WTC11 (cell line): ENCODE measurements around the gene TMEM18. TPM values are rescaled to one million over a fixed set of nuclear protein-coding genes. Genes with fewer than 3 reads are reported as not detected.

Source experiments
- ATAC-seq: fragments of 200-7000 bp; cut with Tn5 transposase; 2 replicates; pipeline ENCODE4 v1.10.0; 2021; ENCODE audit warnings: mild to moderate bottlenecking, moderate library complexity
- CTCF ChIA-PET: fragments of 300-600 bp; sonication (Branson Sonifier 250); formaldehyde crosslinking; loops from one replicate; lab custom pipeline; 2021; ENCODE audit warnings: antibody characterized with exemption; lab: Charles Lee
- POLR2A ChIA-PET: fragments of 350-600 bp; sonication (Branson Sonifier 250); formaldehyde crosslinking; loops from one replicate; lab custom pipeline; 2021; ENCODE audit warnings: antibody characterized with exemption; lab: Charles Lee
- DNase-seq: peaks from one replicate; pipeline ENCODE4 v3.0.0; 2021; ENCODE audit warnings: low spot score
- H3K27ac Mint-ChIP-seq: 2 replicates; pipeline ENCODE4 v1.8.0; 2021; ENCODE audit warnings: mixed read lengths
- H3K27me3 Mint-ChIP-seq: 2 replicates; pipeline ENCODE4 v1.8.0; 2021; ENCODE audit warnings: low read depth, mild to moderate bottlenecking, moderate library complexity, mixed read lengths
- H3K36me3 Mint-ChIP-seq: 2 replicates; pipeline ENCODE4 v1.8.0; 2021; ENCODE audit warnings: mixed read lengths
- H3K4me1 Mint-ChIP-seq: 2 replicates; pipeline ENCODE4 v1.8.0; 2022; ENCODE audit warnings: mixed read lengths
- H3K4me3 Mint-ChIP-seq: 2 replicates; pipeline ENCODE4 v1.8.0; 2021; ENCODE audit warnings: mild to moderate bottlenecking, moderate library complexity, mixed read lengths
- H3K9me3 Mint-ChIP-seq: 2 replicates; pipeline ENCODE4 v1.8.0; 2021; ENCODE audit warnings: mixed read lengths
- AFF4 ChIP-seq: sonication (generic); formaldehyde crosslinking; IDR thresholded peaks from 2 replicates; pipeline ENCODE4 v1.8.1; 2023; ENCODE audit warnings: mild to moderate bottlenecking, missing genetic modification reagents, borderline replicate concordance
- ATF2 ChIP-seq: sonication (generic); formaldehyde crosslinking; IDR thresholded peaks from 2 replicates; pipeline ENCODE4 v1.8.1; 2022; ENCODE audit warnings: low read depth, missing genetic modification reagents, borderline replicate concordance
- CBFB ChIP-seq: sonication (generic); formaldehyde crosslinking; IDR thresholded peaks from 2 replicates; pipeline ENCODE4 v1.8.1; 2022; ENCODE audit warnings: mild to moderate bottlenecking, low read depth, missing genetic modification reagents
- ELF4 ChIP-seq: sonication (generic); formaldehyde crosslinking; IDR thresholded peaks from 2 replicates; pipeline ENCODE4 v1.8.1; 2022; ENCODE audit warnings: low read depth, mild to moderate bottlenecking, moderate library complexity, missing genetic modification reagents
- EMX1 ChIP-seq: fragments of 250-450 bp; sonication (Bioruptor Pico); IDR thresholded peaks from 2 replicates; pipeline ENCODE4 v1.8.0; 2021; ENCODE audit warnings: mild to moderate bottlenecking
- FOXP1 ChIP-seq: sonication (generic); formaldehyde crosslinking; IDR thresholded peaks from 2 replicates; pipeline ENCODE4 v1.8.0; 2022; ENCODE audit warnings: missing genetic modification reagents, mild to moderate bottlenecking, moderate library complexity, borderline replicate concordance
- GRHL2 ChIP-seq: fragments of 250-450 bp; sonication (Bioruptor Pico); IDR thresholded peaks from 2 replicates; pipeline ENCODE4 v1.8.0; 2022; ENCODE audit warnings: mild to moderate bottlenecking, moderate library complexity; ENCODE audit not compliant: insufficient replicate concordance, severe bottlenecking
- HMGA2 ChIP-seq: fragments of 250-450 bp; sonication (Bioruptor Pico); IDR thresholded peaks from 2 replicates; pipeline ENCODE4 v1.4.0; 2021; ENCODE audit warnings: mild to moderate bottlenecking, moderate library complexity
- JAZF1 ChIP-seq: fragments of 250-450 bp; sonication (Bioruptor Pico); IDR thresholded peaks from 2 replicates; pipeline ENCODE4 v1.9.0; 2021; ENCODE audit warnings: moderate library complexity, mild to moderate bottlenecking, inconsistent platforms
- JUN ChIP-seq: sonication (generic); formaldehyde crosslinking; IDR thresholded peaks from 2 replicates; pipeline ENCODE4 v1.8.0; 2023; ENCODE audit warnings: mild to moderate bottlenecking, missing genetic modification reagents
- NR2C2 ChIP-seq: sonication (generic); formaldehyde crosslinking; IDR thresholded peaks from 2 replicates; pipeline ENCODE4 v1.8.0; 2022; ENCODE audit warnings: mild to moderate bottlenecking, missing genetic modification reagents
- SMAD3 ChIP-seq: sonication (generic); formaldehyde crosslinking; IDR thresholded peaks from 2 replicates; pipeline ENCODE4 v1.8.0; 2022; ENCODE audit warnings: missing genetic modification reagents, mild to moderate bottlenecking, borderline replicate concordance
- TEAD4 ChIP-seq: sonication (generic); formaldehyde crosslinking; IDR thresholded peaks from 2 replicates; pipeline ENCODE4 v1.8.0; 2022; ENCODE audit warnings: mild to moderate bottlenecking, missing genetic modification reagents
- ZBTB21 ChIP-seq: sonication (generic); formaldehyde crosslinking; IDR thresholded peaks from 2 replicates; pipeline ENCODE4 v1.8.1; 2023; ENCODE audit warnings: mild to moderate bottlenecking, missing genetic modification reagents, borderline replicate concordance
- ZNF396 ChIP-seq: fragments of 250-450 bp; sonication (Bioruptor Pico); IDR thresholded peaks from 2 replicates; pipeline ENCODE4 v1.8.0; 2021; ENCODE audit warnings: mild to moderate bottlenecking, moderate library complexity, borderline replicate concordance
- ZNF423 ChIP-seq: fragments of 250-450 bp; sonication (Bioruptor Pico); IDR thresholded peaks from 2 replicates; pipeline ENCODE4 v2.1.2; 2022; ENCODE audit warnings: mild to moderate bottlenecking, moderate library complexity
- ZNF425 ChIP-seq: fragments of 250-450 bp; sonication (Bioruptor Pico); conservative IDR thresholded peaks from 2 replicates; pipeline ENCODE4 v1.9.0; 2021; ENCODE audit warnings: mild to moderate bottlenecking
- total RNA-seq: library from RNA; stranded (reverse); gene quantifications from 3 replicates; pipeline ENCODE4 v1.2.3, GENCODE V29; 2021
- TF ChIP-seq, protein P1 (sequence below): fragments of 200-600 bp; IDR thresholded peaks from 2 replicates; pipeline ENCODE4 v1.8.0; 2022; ENCODE audit warnings: antibody characterized with exemption

The TMEM18 gene
- total RNA-seq, 1 experiment from 2014 or later, result 24.0 TPM

DNA sequence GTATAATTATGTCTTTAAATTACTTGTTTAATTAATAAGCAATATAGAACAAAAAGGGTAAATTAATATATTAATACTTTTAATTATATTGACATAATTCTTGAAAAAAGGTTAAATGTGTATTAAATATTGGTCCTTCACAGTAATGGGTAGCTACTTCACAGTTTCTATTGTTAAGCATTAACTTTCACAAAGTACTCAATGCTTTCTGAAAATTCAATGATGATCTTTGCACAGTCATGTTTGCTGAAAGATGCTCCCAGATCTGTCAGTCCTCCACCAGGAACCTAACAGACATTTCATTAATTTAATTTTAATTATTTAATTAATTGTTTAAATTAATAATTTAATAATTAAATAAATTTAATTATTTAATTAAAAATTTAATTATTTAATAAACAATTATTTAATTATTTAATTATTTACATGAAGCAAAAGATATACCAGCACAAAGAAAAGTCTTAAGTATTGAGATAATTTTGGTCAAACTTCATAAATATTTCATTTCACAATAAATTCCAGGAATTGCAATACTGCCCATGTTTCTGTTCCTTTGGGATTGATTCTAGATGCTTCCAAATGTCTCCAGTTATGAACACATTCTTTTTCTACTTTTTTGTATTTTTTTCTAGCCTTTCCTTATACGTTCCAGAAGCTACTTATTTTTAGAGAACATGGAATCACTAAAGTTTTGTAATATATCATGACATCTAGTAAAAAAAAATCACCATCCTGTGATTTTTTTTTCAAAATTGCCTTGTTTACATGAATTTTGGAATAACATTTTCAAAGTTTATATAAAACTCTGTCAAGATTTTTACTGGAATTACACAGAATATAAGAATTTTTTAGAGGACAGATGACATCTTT is 46.5 kb downstream of the TMEM18 start:
- no peak for ATAC-seq
- no peaks in the 10 kb centered on the region for H3K36me3 Mint-ChIP-seq
- H3K27ac Mint-ChIP-seq, result no peak overlapping the region

DNA sequence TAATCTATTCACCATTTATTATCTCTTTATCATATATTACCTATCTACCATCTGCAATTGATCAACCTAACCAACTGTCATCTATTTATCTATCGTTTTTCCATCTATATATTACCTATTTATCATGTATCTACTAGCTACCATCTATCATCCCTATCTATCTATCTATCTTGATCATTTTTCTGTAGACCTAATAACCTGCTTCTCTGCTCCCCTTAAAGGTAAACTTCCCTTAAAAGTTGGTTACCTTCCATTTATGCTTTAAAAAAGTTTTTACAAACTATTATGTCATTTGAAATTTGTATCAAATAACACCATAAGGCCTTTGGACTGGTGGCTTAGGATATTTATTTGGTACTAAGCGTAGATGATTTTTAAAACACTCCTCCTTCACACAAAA is 47.2 kb downstream of the TMEM18 start:
- Mint-ChIP-seq H3K27ac (no peak overlapping the region), H3K27me3 (peaks cover 2% of the 10 kb centered on the region; the same call in 1 of the 2 replicates), H3K9me3 (peaks cover 4% of the 10 kb centered on the region), H3K4me1 (peaks cover 8% of the 10 kb centered on the region; the same call in 1 of the 2 replicates), H3K36me3 (no peaks in the 10 kb centered on the region), H3K4me3 (no peak overlapping the region)
- ATAC-seq (no peak), DNase-seq (no peak)
- CTCF ChIA-PET, result no interaction called here
- POLR2A ChIA-PET, result no interaction called here
- TF ChIP-seq, protein P1, sequence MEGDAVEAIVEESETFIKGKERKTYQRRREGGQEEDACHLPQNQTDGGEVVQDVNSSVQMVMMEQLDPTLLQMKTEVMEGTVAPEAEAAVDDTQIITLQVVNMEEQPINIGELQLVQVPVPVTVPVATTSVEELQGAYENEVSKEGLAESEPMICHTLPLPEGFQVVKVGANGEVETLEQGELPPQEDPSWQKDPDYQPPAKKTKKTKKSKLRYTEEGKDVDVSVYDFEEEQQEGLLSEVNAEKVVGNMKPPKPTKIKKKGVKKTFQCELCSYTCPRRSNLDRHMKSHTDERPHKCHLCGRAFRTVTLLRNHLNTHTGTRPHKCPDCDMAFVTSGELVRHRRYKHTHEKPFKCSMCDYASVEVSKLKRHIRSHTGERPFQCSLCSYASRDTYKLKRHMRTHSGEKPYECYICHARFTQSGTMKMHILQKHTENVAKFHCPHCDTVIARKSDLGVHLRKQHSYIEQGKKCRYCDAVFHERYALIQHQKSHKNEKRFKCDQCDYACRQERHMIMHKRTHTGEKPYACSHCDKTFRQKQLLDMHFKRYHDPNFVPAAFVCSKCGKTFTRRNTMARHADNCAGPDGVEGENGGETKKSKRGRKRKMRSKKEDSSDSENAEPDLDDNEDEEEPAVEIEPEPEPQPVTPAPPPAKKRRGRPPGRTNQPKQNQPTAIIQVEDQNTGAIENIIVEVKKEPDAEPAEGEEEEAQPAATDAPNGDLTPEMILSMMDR, result no peak
- no peak for TF ChIP-seq ZNF396 (CRISPR knock-in tag)
- no peak for TF ChIP-seq FOXP1 (CRISPR knock-in tag)
- TF ChIP-seq CBFB (CRISPR knock-in tag), result no peak
- TF ChIP-seq GRHL2 (CRISPR knock-in tag), result no peak
- no peak for TF ChIP-seq ZNF423 (CRISPR knock-in tag)
- TF ChIP-seq EMX1 (CRISPR knock-in tag), result no peak
- no peak for TF ChIP-seq ATF2 (CRISPR knock-in tag)
- no peak for TF ChIP-seq JAZF1
- TF ChIP-seq ZNF425 (CRISPR knock-in tag), result no peak
- TF ChIP-seq ELF4 (CRISPR knock-in tag), result no peak
- TF ChIP-seq TEAD4 (CRISPR knock-in tag), result no peak
- TF ChIP-seq NR2C2 (CRISPR knock-in tag), result no peak
- no peak for TF ChIP-seq ZBTB21
- TF ChIP-seq SMAD3, result no peak
- TF ChIP-seq JUN (CRISPR knock-in tag), result no peak

More for the DNA sequence above, 46.5 kb downstream of the TMEM18 start:
- CTCF ChIA-PET, result no interaction called here
- peaks cover 4% of the 10 kb centered on the region for H3K9me3 Mint-ChIP-seq
- peaks cover 3% of the 10 kb centered on the region for H3K27me3 Mint-ChIP-seq
- H3K4me1 Mint-ChIP-seq, result peaks cover 8% of the 10 kb centered on the region; the same call in 1 of the 2 replicates
- POLR2A ChIA-PET, result no interaction called here
- DNase-seq, result no peak
- TF ChIP-seq HMGA2 (CRISPR knock-in tag) (peak; percentile 92), AFF4 (no peak), ELF4 (CRISPR knock-in tag) (no peak)
- no peak overlapping the region for H3K4me3 Mint-ChIP-seq
